Activated CD4-positive, CD25-positive, alpha-beta regulatory T cell treated with anti-CD3 and anti-CD28 coated beads, Interleukin-2, amount 50 U/mL, for 16 hours (primary cell): ENCODE data around the gene ARHGAP18.

Experiments
- DNase-seq: peaks from one replicate; pipeline ENCODE4 v3.0.0-alpha.2; 2020; ENCODE audit warnings: low read depth, low spot score

The ARHGAP18 gene

GRCh38 chr6:129615496-129615895, 94.5 kb downstream of the ARHGAP18 start:
- DNase-seq: no peak

- DNase-seq: no peak
Measured at GRCh38 chr6:129615020-129615419, 95.0 kb downstream of the ARHGAP18 start.

GRCh38 chr6:129614464-129614863, 95.5 kb downstream of the ARHGAP18 start:
- DNase-seq: no peak

GRCh38 chr6:129612440-129612839, 97.5 kb downstream of the ARHGAP18 start:
- no peak for DNase-seq

GRCh38 chr6:129609635-129610034, 100.3 kb downstream of the ARHGAP18 start:
- DNase-seq: no peak

GRCh38 chr6:129608886-129609537, 101.0 kb downstream of the ARHGAP18 start:
- no peak for DNase-seq

GRCh38 chr6:129607581-129608186, 102.3 kb downstream of the ARHGAP18 start:
- no peak for DNase-seq

- DNase-seq: no peak
Measured at GRCh38 chr6:129606664-129607063, 103.3 kb downstream of the ARHGAP18 start.

- DNase-seq: no peak
Measured at GRCh38 chr6:129605967-129606366, 104.0 kb downstream of the ARHGAP18 start.

- DNase-seq: no peak
Measured at GRCh38 chr6:129605095-129605494, 104.9 kb downstream of the ARHGAP18 start.

- no peak for DNase-seq
Measured at GRCh38 chr6:129604321-129604720, 105.7 kb downstream of the ARHGAP18 start.

- DNase-seq: no peak
Measured at GRCh38 chr6:129603741-129604140, 106.2 kb downstream of the ARHGAP18 start.

- DNase-seq: no peak
Measured at GRCh38 chr6:129601323-129601722, 108.7 kb downstream of the ARHGAP18 start.

GRCh38 chr6:129599467-129599866, 110.5 kb downstream of the ARHGAP18 start:
- DNase-seq: no peak

- no peak for DNase-seq
Measured at GRCh38 chr6:129598244-129599187, 111.5 kb downstream of the ARHGAP18 start.

- no peak for DNase-seq
Measured at GRCh38 chr6:129597023-129597713, 112.8 kb downstream of the ARHGAP18 start.

GRCh38 chr6:129596522-129596921, 113.5 kb downstream of the ARHGAP18 start:
- DNase-seq: no peak

- no peak for DNase-seq
Measured at GRCh38 chr6:129593233-129593564, 116.8 kb downstream of the ARHGAP18 start.

- DNase-seq: no peak
Measured at GRCh38 chr6:129592516-129593232, 117.3 kb downstream of the ARHGAP18 start.

GRCh38 chr6:129590408-129591022, 119.5 kb downstream of the ARHGAP18 start:
- DNase-seq: no peak

GRCh38 chr6:129586815-129587214, 123.2 kb downstream of the ARHGAP18 start:
- DNase-seq: no peak
